ENCODE data around the gene PROC. TPM values are rescaled to one million over a fixed set of nuclear protein-coding genes. Genes with fewer than 3 reads are reported as not detected.
"Not testable (repeated sequence)": the region's sequence is repeated elsewhere in the genome, so short reads cannot be mapped to it uniquely, and the experiment has no call there.

The PROC gene
- total RNA-seq, 1 donor = not detected

- no peak for TF ChIP-seq CTCF (IDR thresholded peaks at IDR 0.05; ENCODE audit: insufficient read depth, low read length)
- H3K4me3 ChIP-seq (ENCODE audit: low read depth, low read length) = no peak overlapping the region
- DNase-seq (ENCODE audit: low read depth) = no peak
Observed at GRCh38 chr2:127407661-127408003, 10.6 kb upstream of the PROC start.

GRCh38 chr2:127408004-127408806 lies 10.0 kb upstream of the PROC start:
- peak overlapping the region; percentile 57 for H3K4me3 ChIP-seq (ENCODE audit: low read depth, low read length)
- DNase-seq (ENCODE audit: low read depth) = peak; percentile 83
- TF ChIP-seq CTCF (IDR thresholded peaks at IDR 0.05; ENCODE audit: insufficient read depth, low read length) = no peak

- no peak overlapping the region for H3K4me3 ChIP-seq (ENCODE audit: low read depth, low read length)
- DNase-seq (ENCODE audit: low read depth) = no peak
Observed at GRCh38 chr2:127408807-127409099, 9.5 kb upstream of the PROC start.

GRCh38 chr2:127409716-127410115 lies 8.5 kb upstream of the PROC start:
- DNase-seq (ENCODE audit: low read depth); H3K4me3 ChIP-seq (ENCODE audit: low read depth, low read length): not testable (repeated sequence)

More at GRCh38 chr2:127408807-127409099, 9.5 kb upstream of the PROC start:
- TF ChIP-seq CTCF (IDR thresholded peaks at IDR 0.05; ENCODE audit: insufficient read depth, low read length) = no peak

- H3K4me3 ChIP-seq (ENCODE audit: low read depth, low read length) = peak overlapping the region; percentile 25
- no peak for TF ChIP-seq CTCF (IDR thresholded peaks at IDR 0.05; ENCODE audit: insufficient read depth, low read length)
- peak; percentile 65 for DNase-seq (ENCODE audit: low read depth)
Observed at GRCh38 chr2:127410871-127411652, 7.2 kb upstream of the PROC start.

GRCh38 chr2:127411653-127412369 lies 6.4 kb upstream of the PROC start:
- no peak overlapping the region for H3K4me3 ChIP-seq (ENCODE audit: low read depth, low read length)
- no peak for DNase-seq (ENCODE audit: low read depth)
- TF ChIP-seq CTCF (IDR thresholded peaks at IDR 0.05; ENCODE audit: insufficient read depth, low read length) = no peak

GRCh38 chr2:127413200-127413599 lies 5.0 kb upstream of the PROC start:
- TF ChIP-seq CTCF (IDR thresholded peaks at IDR 0.05; ENCODE audit: insufficient read depth, low read length) = no peak
- no peak for DNase-seq (ENCODE audit: low read depth)
- no peak overlapping the region for H3K4me3 ChIP-seq (ENCODE audit: low read depth, low read length)
